Ovary (tissue), 9 donors: ENCODE data around the gene CLEC16A. TPM values are rescaled to one million over a fixed set of nuclear protein-coding genes. Genes with fewer than 3 reads are reported as not detected.

Experiments used
- DNase-seq, 5 donors: peaks; one replicate each; pipeline ENCODE4 v3.0.0-alpha.2; 2019 to 2020
- H3K27ac ChIP-seq, 2 donors: fragments of 200-600 bp; one replicate each; pipeline versions ENCODE4 v1.5.1 to v1.8.0; 2019 to 2022
- H3K27me3 ChIP-seq: fragments of 200-600 bp; one replicate; pipeline ENCODE4 v1.8.0; 2022
- H3K36me3 ChIP-seq: fragments of 200-600 bp; sonication (generic); one replicate; pipeline ENCODE4 v1.5.1; 2019
- H3K4me1 ChIP-seq: one replicate; pipeline ENCODE4 v1.8.1; 2013; ENCODE audit warnings: mild to moderate bottlenecking, moderate library complexity; ENCODE audit not compliant: insufficient read depth
- H3K4me3 ChIP-seq: fragments of 200-600 bp; sonication (generic); one replicate; pipeline ENCODE4 v1.5.1; 2017
- H3K9me3 ChIP-seq, 2 donors: fragments of 200-600 bp in 1 of 2; sonication (generic) in 1 of 2; one replicate each; pipeline versions ENCODE4 v1.5.1 to v1.8.1; 2013 to 2019; ENCODE audit warnings: mild to moderate bottlenecking in 1 of 2, moderate library complexity in 1 of 2
- CTCF ChIP-seq, 3 donors: fragments of 450-650 bp in 2 of 3; fragments of 200-600 bp in 1 of 3; IDR thresholded peaks; one replicate each; pipeline versions ENCODE4 v1.5.1 to v1.8.0; 2016 to 2022; ENCODE audit warnings: antibody characterized with exemption in 3 of 3, mild to moderate bottlenecking in 1 of 3
- EP300 ChIP-seq: sonication (generic); formaldehyde crosslinking; IDR thresholded peaks from one replicate; pipeline ENCODE4 v1.6.1; 2017; ENCODE audit warnings: antibody characterized with exemption
- POLR2A ChIP-seq: fragments of 450-650 bp; IDR thresholded peaks from one replicate; pipeline ENCODE4 v1.6.1; 2017; ENCODE audit warnings: antibody characterized with exemption, mild to moderate bottlenecking, moderate library complexity
- WGBS, 3 donors: extraction: QIAGEN DNeasy Blood & Tissue Kit in 1 of 3; methylation state at CpG; one replicate each; pipeline versions ENCODE4 v1.1.5 to v1.1.7; 2013 to 2017; 5-methylcytosine and 5-hydroxymethylcytosine counted together
- intact Hi-C, 4 donors: fragments of 100-400 bp; cut with DNase I; formaldehyde crosslinking; loops; one replicate each; pipeline versions ENCODE4 v1.11.0 to v1.15.1; 2022 to 2023
- polyA plus RNA-seq, 2 donors: library from polyadenylated mRNA; stranded (reverse); fragments of 200-250 nt in 1 of 2; fragments of 350-450 nt in 1 of 2; fragmentation: Illumina TruSeq in 1 of 2; extraction: RNeasy Lipid Tissue Mini Kit (QIAGEN cat#74804) in 1 of 2; gene quantifications; one replicate each; pipeline ENCODE4 v1.2.3, GENCODE V29; 2013 to 2014
- total RNA-seq, 7 donors: library from RNA; depleted of rRNA in 2 of 7; stranded (reverse); fragments of >200 nt in 2 of 7; fragmentation: NEBNext Ultra II Directional in 3 of 7; extraction: Animal tissue kit (Norgen Biotek cat#: 25700) in 3 of 7; gene quantifications; one replicate each; pipeline versions ENCODE4 v1.1.0 to v1.2.4, GENCODE V29; 2016 to 2023
- donor health status: DM: no; HTN: no; CAD: no; lungs with moderate emphysema.
- donor health status: DM: no; HTN: no; CAD: no.
- donor health status: Bipolar disorder and iron deficiency.
- donor health status: DM: yes; HTN: yes; CAD: no.
- donor health status: DM: no; HTN: no; CAD: no.
- donor health status: DM: yes; HTN: yes; CAD: no.

Gene CLEC16A
- total and polyA plus RNA-seq, 9 donors, result 6.4 to 28.1 (median 16.5) TPM

DNA sequence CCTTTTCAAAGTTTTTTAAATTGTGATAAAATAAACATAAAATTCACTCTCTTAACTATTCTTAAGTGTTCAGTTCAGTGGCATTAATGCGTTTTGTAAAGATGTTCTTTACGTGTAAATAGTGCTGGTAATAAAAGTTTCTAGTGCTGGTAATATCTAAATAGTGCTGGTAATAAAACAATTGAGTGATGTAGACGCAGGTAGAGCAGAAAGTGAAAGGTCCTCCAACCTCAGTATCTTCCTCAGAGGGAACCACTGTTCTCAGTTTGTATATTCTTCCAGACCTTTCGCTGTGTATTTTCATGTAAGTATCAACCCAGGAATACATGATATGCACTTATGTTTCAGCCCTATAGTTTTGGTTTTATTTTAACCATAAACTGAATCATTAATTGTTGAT is 53.1 kb downstream of the CLEC16A start:
- intact Hi-C loops, result no loop called here
- Histone ChIP-seq H3K9me3 (no peaks in the 10 kb centered on the region), H3K36me3 (no peaks in the 10 kb centered on the region), H3K27me3 (no peaks in the 10 kb centered on the region), H3K4me1 (no peaks in the 10 kb centered on the region), H3K27ac (no peak overlapping the region), H3K4me3 (no peak overlapping the region)
- 89 to 94% (median 90%) methylated on average over 4 of the region's 4 CpGs for WGBS, 3 donors
- TF ChIP-seq CTCF (IDR thresholded peaks at IDR 0.05) (no peak), POLR2A (no peak), EP300 (no peak)
- no peak for DNase-seq

DNA sequence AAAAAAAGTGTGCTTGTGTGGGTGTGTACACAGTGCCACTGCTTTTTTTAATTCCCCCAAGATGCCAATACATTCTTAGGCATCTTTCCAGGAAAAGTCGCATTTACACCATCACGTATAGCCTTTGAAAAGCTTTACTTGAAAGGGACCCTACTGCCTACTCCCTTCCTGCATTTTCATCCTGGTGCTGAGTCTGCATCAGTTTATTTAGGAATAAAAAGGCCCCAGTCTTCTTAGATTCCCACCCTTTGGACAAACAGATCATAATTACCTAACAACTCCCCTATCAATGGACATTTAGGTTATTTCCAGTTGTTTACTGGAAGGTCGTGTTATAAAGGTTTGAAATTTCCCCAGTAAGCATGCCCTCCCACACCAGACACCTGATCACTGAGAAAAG is 54.9 kb downstream of the CLEC16A start:
- WGBS, 3 donors, result 71 to 79% (median 79%) methylated on average over 3 of the region's 3 CpGs
- intact Hi-C loops, result no loop called here
- DNase-seq, result no peak
- H3K4me1 ChIP-seq, result no peaks in the 10 kb centered on the region
- H3K27ac ChIP-seq, result no peak overlapping the region
- H3K36me3 ChIP-seq, result no peaks in the 10 kb centered on the region
- H3K27me3 ChIP-seq, result no peaks in the 10 kb centered on the region
- no peak overlapping the region for H3K4me3 ChIP-seq
- no peaks in the 10 kb centered on the region for H3K9me3 ChIP-seq
- TF ChIP-seq CTCF (IDR thresholded peaks at IDR 0.05), result no peak
- TF ChIP-seq EP300, result no peak
- no peak for TF ChIP-seq POLR2A

DNA sequence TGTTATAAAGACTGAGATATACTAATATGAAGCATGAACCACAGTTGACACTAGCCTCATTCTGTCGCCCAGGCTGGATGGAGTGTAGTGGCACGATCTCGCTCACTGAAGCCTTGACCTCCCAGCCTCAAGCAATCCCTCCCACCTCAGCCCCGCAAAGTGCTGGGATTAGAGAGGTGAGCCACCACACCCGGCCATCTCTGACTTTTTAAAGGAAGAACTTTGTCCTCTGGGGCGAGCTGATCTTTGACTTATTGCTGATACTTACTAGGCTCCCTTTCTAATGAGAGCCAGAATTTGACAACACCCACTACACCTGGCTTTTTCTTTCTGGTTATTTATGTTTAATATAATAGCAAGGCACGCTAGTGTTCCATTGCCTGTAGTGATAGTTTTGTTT is 57.2 kb downstream of the CLEC16A start:
- 90 to 93% (median 92%) methylated on average over 7 of the region's 7 CpGs for WGBS, 3 donors
- no peak overlapping the region for H3K27ac ChIP-seq
- DNase-seq, result no peak
- no peaks in the 10 kb centered on the region for H3K4me1 ChIP-seq
- no peaks in the 10 kb centered on the region for H3K9me3 ChIP-seq
- TF ChIP-seq POLR2A (no peak), CTCF (IDR thresholded peaks at IDR 0.05) (no peak), EP300 (no peak)
- H3K36me3 ChIP-seq, result no peaks in the 10 kb centered on the region
- intact Hi-C loops, result no loop called here
- H3K4me3 ChIP-seq, result no peak overlapping the region
- H3K27me3 ChIP-seq, result no peaks in the 10 kb centered on the region

DNA sequence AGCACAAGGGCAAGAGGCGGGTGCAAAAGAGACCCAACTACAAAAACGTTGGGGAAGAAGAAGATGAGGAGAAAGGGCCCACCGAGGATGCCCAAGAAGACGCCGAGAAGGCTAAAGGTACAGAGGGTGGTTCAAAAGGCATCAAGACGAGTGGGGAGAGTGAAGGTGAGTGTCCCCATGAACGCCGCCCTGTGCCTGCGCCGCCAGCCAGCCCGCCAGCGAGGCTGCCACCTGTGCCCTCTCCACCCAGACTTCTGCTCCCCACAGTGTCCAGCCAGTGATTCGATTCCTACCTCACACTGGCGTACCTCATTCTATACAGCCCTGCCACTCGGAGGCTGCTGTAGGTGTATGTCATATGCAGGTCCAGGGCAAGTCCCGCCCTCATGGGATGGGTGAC is 58.8 kb downstream of the CLEC16A start:
- intact Hi-C loops, result no loop called here
- TF ChIP-seq POLR2A, result no peak
- TF ChIP-seq EP300, result no peak
- TF ChIP-seq CTCF (IDR thresholded peaks at IDR 0.05), result no peak

GRCh38 chr16:11004351-11004750 is 60.0 kb downstream of the CLEC16A start:
- Histone ChIP-seq H3K4me3 (no peak overlapping the region), H3K36me3 (no peaks in the 10 kb centered on the region), H3K9me3 (no peaks in the 10 kb centered on the region), H3K27ac (no peak overlapping the region), H3K27me3 (no peaks in the 10 kb centered on the region), H3K4me1 (no peaks in the 10 kb centered on the region)
- no peak for DNase-seq
- WGBS, 3 donors, result 85 to 88% (median 86%) methylated on average over 4 of the region's 4 CpGs
- TF ChIP-seq EP300 (no peak), POLR2A (no peak), CTCF (IDR thresholded peaks at IDR 0.05) (no peak)
- intact Hi-C loops, result no loop called here

More for the DNA sequence above, 58.8 kb downstream of the CLEC16A start:
- Histone ChIP-seq H3K27ac (no peak overlapping the region), H3K4me1 (no peaks in the 10 kb centered on the region), H3K4me3 (no peak overlapping the region), H3K9me3 (no peaks in the 10 kb centered on the region), H3K36me3 (no peaks in the 10 kb centered on the region), H3K27me3 (no peaks in the 10 kb centered on the region)
- DNase-seq, result no peak
- WGBS, 3 donors, result 95 to 96% (median 96%) methylated on average over 16 of the region's 16 CpGs
